Lung microvascular endothelial cell (primary cell): ENCODE data around the gene TSBP1. TPM values are rescaled to one million over a fixed set of nuclear protein-coding genes. Genes with fewer than 3 reads are reported as not detected.
"Not testable (repeated sequence)": the region's sequence is repeated elsewhere in the genome, so short reads cannot be mapped to it uniquely, and the experiment has no call there.

Experiments
- DNase-seq, 2 donors: peaks; one replicate each; pipeline versions ENCODE4 v3.0.0 to v3.0.0-alpha.2; 2010; ENCODE audit warnings: low read depth in 2 of 2
- total RNA-seq: library from RNA; depleted of rRNA; stranded (reverse); fragments of >200 nt; gene quantifications from 2 replicates; pipeline ENCODE4 v1.2.1, GENCODE V29; 2014

Gene TSBP1
- total RNA-seq, 1 donor from 2014 or later, result not detected

DNA sequence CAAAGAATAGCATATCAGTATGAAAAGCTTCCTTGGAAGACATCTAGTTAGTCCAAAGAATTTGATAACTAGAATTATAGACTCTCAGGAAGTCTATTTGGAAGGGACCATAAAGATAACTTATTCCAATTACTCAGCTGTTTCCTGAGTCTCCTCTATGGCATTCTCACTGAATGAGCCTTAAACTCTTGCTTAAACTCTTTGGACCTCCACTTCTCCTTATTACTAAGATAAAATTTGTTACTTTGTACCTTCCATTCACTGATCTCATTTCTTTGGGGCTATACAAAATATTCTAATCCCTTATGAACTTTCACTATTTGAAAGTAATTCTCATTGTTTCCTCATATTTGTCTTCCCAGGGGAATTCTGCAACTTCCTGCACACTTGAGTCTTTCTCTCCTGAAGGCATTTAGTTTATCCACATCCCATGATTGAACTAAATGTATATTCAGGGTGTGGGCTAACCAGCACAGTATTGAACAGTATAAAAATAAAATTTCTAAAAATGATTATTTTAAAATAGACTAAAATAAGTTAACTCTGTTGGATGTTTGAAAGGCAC, 80.7 kb downstream of the TSBP1 start:
- DNase-seq, result peak in 1 of 2 donors; percentile 17

DNA sequence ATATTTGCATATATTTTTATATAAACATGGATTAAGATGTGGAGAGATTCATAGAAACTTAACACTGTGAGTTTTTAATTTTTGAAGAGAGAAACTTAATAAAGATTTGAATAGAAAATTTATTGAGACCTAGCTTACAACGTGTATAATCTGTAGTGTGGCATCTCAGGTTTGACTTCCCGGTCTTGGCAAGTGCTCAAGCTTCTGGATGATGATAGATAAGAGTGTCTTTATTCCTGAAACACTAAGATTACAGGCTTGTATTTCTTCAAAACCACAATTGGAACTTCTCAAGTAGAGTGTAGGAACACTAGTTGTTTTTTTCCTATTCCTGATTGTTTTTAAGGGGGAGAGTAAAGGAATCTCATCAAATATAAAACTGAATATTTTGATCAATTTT, 83.3 kb downstream of the TSBP1 start:
- DNase-seq, result peak in 1 of 2 donors; percentile 6

DNA sequence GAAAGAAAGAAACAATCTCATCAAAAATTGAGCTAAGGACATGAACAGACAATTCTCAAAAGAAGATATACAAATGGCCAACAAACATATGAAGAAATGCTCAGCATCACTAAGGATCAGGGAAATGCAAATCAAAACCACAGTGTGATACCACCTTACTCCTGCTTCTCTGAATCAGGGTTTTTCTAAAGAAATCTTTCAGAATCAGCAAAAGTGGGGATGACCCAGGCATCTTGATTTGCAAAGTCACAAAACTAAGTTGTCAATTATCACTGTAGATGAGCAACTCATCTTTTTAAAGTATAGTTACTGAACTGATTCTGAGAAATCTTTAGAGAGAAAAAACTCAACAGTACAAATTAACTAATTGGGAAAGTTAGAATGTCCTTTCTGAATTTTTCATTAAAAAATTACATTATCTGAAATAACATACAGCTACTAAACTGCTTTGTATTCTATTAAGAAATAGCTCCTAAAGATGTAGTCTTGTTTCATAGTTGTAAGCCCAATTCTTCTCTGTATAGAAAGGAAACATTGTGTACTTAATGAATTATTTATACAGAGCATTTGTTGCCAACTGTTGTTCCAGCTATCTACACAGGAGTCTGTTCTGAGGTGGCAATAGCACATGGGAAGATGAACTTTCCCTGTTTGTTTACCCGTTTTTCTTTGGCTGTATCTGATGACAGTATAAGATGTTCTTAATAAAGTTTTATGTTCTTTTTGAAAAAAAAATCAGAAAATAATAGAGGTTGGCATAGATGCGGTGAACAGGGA, 97.7 kb downstream of the TSBP1 start:
- not testable (repeated sequence) for DNase-seq

DNA sequence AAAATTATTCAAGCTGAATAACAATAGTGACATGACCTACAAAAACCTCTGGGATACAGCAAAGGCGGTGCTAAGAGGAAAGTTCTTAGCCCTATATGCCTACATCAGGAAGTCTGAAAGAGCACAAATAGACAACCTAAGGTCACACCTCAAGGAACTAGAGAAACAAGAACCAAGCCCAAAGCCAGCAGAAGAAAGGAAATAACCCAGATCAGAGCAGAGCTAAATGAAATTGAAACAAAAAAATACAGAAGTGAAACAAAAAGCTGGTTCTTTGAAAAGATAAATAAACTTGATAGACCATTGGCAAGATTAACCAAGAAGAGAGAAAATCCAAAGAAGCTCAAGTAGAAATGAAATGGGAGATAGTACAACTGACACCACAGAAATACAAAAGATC, 100.3 kb downstream of the TSBP1 start:
- no peak for DNase-seq

- not testable (repeated sequence) for DNase-seq
Measured at GRCh38 chr6:32268459-32268858, 103.2 kb downstream of the TSBP1 start.

- DNase-seq, result no peak
Measured at GRCh38 chr6:32267035-32267434, 104.7 kb downstream of the TSBP1 start.

GRCh38 chr6:32257262-32257661, 114.4 kb downstream of the TSBP1 start:
- not testable (repeated sequence) for DNase-seq

DNA sequence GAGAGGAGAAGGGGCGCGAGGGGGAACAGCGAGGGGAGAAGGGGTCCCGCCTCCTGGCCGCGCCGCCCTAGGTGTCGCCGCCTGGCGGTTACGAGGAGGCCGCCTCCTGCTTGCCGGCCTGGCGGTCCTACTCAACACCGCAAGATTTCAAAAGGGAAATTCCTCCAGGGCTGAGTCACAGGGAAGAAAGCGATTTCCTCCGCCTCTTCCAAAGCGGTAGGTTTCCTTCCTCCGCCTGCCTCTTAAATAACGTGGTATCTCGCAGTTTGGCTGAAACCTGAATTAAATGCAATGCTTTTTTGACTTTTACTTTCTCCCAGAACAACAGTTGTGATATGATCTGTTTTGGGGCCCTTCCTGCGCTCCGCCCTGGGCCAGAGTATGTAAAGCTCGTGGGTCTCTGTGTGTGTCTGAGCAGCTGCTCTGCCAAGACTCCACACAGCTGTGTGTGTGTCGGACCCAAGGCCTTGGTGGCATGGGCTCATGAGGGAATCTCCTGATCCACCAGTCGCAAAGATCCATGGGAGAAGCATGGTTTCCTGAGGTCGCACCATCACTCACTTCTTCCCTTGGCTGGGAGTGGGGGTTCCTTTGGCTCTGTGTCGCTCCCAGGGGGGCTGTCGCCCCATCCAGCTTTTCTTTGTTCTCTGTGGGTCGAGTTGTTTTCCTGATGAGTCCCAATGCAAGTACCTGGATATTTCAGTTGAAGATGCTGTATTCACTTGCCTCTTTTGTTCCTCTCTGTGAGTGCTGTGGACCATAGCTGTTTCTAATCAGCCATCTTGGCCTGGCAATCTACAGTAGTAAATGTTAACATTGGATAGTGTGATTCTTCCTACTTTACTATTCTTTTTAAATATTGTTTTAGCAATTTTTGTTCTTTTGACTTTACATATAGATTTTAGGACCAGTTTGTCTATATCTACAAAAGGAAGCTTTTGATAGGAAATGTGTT, 116.2 kb downstream of the TSBP1 start:
- peak; percentile 51 to 96 for DNase-seq

DNA sequence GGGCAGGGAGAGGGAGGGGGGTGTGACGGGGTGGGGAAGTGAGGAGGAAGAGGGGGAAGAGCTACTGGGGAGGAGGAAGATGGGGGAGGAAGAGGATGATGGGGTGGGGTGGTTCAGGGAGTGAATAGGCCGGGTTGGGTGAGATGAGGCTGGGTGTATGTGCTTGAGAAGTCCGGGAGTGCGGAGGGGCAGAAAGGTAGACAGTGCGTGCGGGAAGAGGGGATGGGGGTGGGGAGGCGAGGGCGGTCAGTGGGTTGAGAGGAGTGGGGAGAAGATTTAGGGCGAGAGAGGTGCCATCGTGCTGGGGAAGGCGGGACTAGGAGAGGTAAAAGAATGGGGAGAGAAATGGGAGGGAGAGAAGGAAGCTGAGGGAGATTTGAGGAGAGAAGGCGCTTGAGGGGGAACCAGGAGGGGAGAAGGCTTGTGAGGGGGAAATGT, 116.9 kb downstream of the TSBP1 start:
- no peak for DNase-seq

- DNase-seq, result no peak
Measured at GRCh38 chr6:32252331-32253009, 119.2 kb downstream of the TSBP1 start.

GRCh38 chr6:32249262-32249661, 122.4 kb downstream of the TSBP1 start:
- no peak for DNase-seq

DNA sequence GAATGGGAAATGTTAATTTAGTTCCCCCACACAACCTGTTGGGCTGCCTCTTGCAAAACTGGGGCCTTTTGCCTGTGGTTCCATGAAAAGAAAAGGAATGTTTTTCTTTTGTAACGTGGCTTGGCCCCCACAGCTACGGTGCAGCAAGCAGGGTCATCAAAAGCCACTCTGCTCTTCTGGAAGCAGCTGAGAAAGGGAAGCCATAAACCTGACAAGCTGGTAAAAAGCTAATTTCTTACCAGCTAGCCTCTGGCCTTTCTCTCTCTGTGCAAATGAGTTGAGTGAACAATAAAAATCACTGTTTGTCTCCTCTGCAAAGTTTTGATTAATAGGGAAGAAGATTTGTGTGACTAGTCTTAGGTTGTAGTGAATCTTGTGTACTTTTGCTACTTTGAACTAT, 124.3 kb downstream of the TSBP1 start:
- DNase-seq, result no peak

GRCh38 chr6:32244946-32245398, 126.7 kb downstream of the TSBP1 start:
- peak; percentile 76 to 82 for DNase-seq

DNA sequence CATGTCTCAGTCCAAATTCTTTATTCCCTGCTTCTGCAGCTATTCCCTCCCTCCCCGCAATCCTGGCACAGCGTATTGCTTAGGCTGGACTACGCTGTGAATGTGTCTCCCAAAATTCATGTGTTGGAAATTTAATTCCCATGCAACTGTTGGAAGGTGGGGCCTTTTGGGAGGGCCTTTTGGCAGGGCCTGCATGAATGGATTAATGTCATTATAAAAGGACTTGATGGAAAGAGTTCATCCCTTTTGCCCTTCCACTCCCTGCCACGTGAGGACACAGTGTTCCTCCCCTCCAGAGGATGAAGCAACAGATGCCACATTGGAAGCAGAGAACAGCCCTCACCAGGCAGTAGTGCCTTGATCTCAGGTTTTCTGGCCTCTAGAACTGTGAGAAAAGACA, 127.4 kb downstream of the TSBP1 start:
- DNase-seq, result peak in 1 of 2 donors; percentile 56

Other genes starting within 250 kb of the TSBP1 start
- 9.6 and 11.5 TPM in 2 replicates for gene ATF6B, start 243.7 kb downstream of the TSBP1 start, total RNA-seq
- 4.0 and 5.0 TPM in 2 replicates for gene FKBPL, start 241.6 kb downstream of the TSBP1 start, total RNA-seq
- 0.20 TPM in 1 of 2 replicates, not detected in the other for gene PRRT1, start 220.0 kb downstream of the TSBP1 start, total RNA-seq
- gene PPT2, start 217.8 kb downstream of the TSBP1 start, total RNA-seq, result 26.8 and 53.4 TPM in 2 replicates
- gene EGFL8, start 207.3 kb downstream of the TSBP1 start, total RNA-seq, result 0.65 and 1.2 TPM in 2 replicates
- 8.3 and 11.9 TPM in 2 replicates for gene AGPAT1, start 195.8 kb downstream of the TSBP1 start, total RNA-seq
- gene RNF5, start 193.5 kb downstream of the TSBP1 start, total RNA-seq, result 38.6 and 57.1 TPM in 2 replicates
- 0.22 and 0.60 TPM in 2 replicates for gene AGER, start 187.7 kb downstream of the TSBP1 start, total RNA-seq
- gene PBX2, start 181.7 kb downstream of the TSBP1 start, total RNA-seq, result 26.8 and 33.1 TPM in 2 replicates
- gene GPSM3, start 179.3 kb downstream of the TSBP1 start, total RNA-seq, result 6.2 and 7.0 TPM in 2 replicates
- 9.1 and 14.8 TPM in 2 replicates for gene NOTCH4, start 147.8 kb downstream of the TSBP1 start, total RNA-seq
- not detected in 2 replicates for gene BTNL2, start 35.3 kb upstream of the TSBP1 start, total RNA-seq
- not detected in 2 replicates for gene HLA-DRA, start 68.0 kb upstream of the TSBP1 start, total RNA-seq
- gene HLA-DRB5, start 158.4 kb upstream of the TSBP1 start, total RNA-seq, result under 0.01 and 0.40 TPM in 2 replicates
- gene HLA-DRB1, start 217.9 kb upstream of the TSBP1 start, total RNA-seq, result 0.40 and 1.5 TPM in 2 replicates